Measurements from ENCODE around the gene TRPM4. TPM values are rescaled to one million over a fixed set of nuclear protein-coding genes. Genes with fewer than 3 reads are reported as not detected.

The TRPM4 gene
- total and polyA plus RNA-seq, 2 of the 8 experiments (the other 6 are each of a cell fraction or from before 2014, with no cell fraction given): 11.3 to 13.3 TPM

GRCh38 chr19:49210901-49211451, 53.4 kb downstream of the TRPM4 start:
- Histone ChIP-seq H4K5ac (ENCODE audit: insufficient read length, low read depth, low read length) (no peak overlapping the region), H3K4ac (replicated peaks; ENCODE audit: insufficient read length, low read depth, low read length) (no peak overlapping the region), H2BK5ac (ENCODE audit: low read depth, low read length) (peak overlapping the region; percentile 52; the same call in 1 of the 2 replicates), H3K4me3 (ENCODE audit: extremely low read depth in 1 of 4, insufficient read depth in 2 of 4, low read depth in 3 of 4, low read length in 4 of 4) (peak overlapping the region; percentile 32 to 61 (median 44)), H2BK120ac (replicated peaks; ENCODE audit: low read depth, low read length) (no peak overlapping the region), H4K91ac (replicated peaks; ENCODE audit: insufficient read length, low read length) (no peak overlapping the region), H3K23ac (ENCODE audit: insufficient read length) (no peak overlapping the region), H2BK20ac (ENCODE audit: low read length) (no peak overlapping the region), H3K9ac (replicated peaks in 1 of 4; ENCODE audit: extremely low read depth in 1 of 4, low read depth in 3 of 4, low read length in 3 of 4) (peak overlapping the region in 2 of 4 experiments; percentile 14 to 45; a peak in 4 of 7 replicates), H3K18ac (ENCODE audit: extremely low read depth, low read length) (peak overlapping the region; percentile 32; the same call in 1 of the 2 replicates), H2BK12ac (ENCODE audit: low read depth, low read length) (0 out of 2 replicates have a peak overlapping the region, but pooled peaks have one; percentile 50), H2AK5ac (ENCODE audit: low read depth, low read length) (no peak overlapping the region), H3K79me2 (ENCODE audit: control insufficient read depth in 1 of 2, insufficient read depth in 2 of 2, low read length in 2 of 2) (no peaks in the 10 kb centered on the region), H3K56ac (replicated peaks; ENCODE audit: insufficient read length, low read depth, low read length) (no peak overlapping the region), H3K23me2 (ENCODE audit: low read depth, low read length) (no peaks in the 10 kb centered on the region), H3K4me1 (replicated peaks in 1 of 4; ENCODE audit: control insufficient read depth in 3 of 4, insufficient read depth in 4 of 4, low read length in 3 of 4) (peaks cover 0 to 7% (median 3%) of the 10 kb centered on the region in 4 experiments; a peak in 5 of 7 replicates), H3K9me3 (ENCODE audit: insufficient read depth in 2 of 2, low read depth in 1 of 2, low read length in 1 of 2) (peaks cover 0 to 3% of the 10 kb centered on the region in 2 experiments; a peak in 1 of 4 replicates), H3K27me3 (replicated peaks in 1 of 4; ENCODE audit: control insufficient read depth in 3 of 4, extremely low read depth in 1 of 4, insufficient read depth in 3 of 4, low read length in 3 of 4) (no peaks in the 10 kb centered on the region), H2AFZ (ENCODE audit: low read length) (no peak overlapping the region), H4K8ac (ENCODE audit: extremely low read depth, insufficient read depth, low read length) (no peak overlapping the region), H3K79me1 (ENCODE audit: low read depth, low read length) (no peaks in the 10 kb centered on the region), H4K20me1 (replicated peaks in 1 of 2; ENCODE audit: control insufficient read depth in 1 of 2, insufficient read depth in 2 of 2, low read length in 2 of 2) (peaks cover 0 to 2% of the 10 kb centered on the region in 2 experiments), H3K36me3 (ENCODE audit: control insufficient read depth in 2 of 4, insufficient read depth in 4 of 4, low read length in 3 of 4) (no peaks in the 10 kb centered on the region; a peak in 1 of 8 replicates), H3K14ac (ENCODE audit: insufficient read length) (no peak overlapping the region), H3K4me2 (ENCODE audit: insufficient read depth in 1 of 2, low read depth in 2 of 2, low read length in 2 of 2) (peak overlapping the region; percentile 65 to 76), H3K27ac (ENCODE audit: low read depth, low read length) (peak overlapping the region; percentile 40; the same call in 1 of the 2 replicates), H2BK15ac (ENCODE audit: low read length) (no peak overlapping the region)
- FAIRE-seq: no peak
- ChIA-PET POLR2A (ENCODE audit: partially characterized antibody) (interaction anchor here (0.7 to 2.7 kb wide), 10 partner anchors 11 to 237 kb away, joined by 3 to 27 read pairs (median 3); a partner anchor contains a TSS), CTCF (ENCODE audit: partially characterized antibody) (interaction anchor here (0.6 to 4.1 kb wide), 24 partner anchors 10 to 211 kb away, joined by 3 to 32 read pairs (median 4); partner anchors contain the start of genes CGB7 and LIN7B)
- no peak for DNase-seq (ENCODE audit: low read depth in 1 of 2, low spot score in 2 of 2)
- 43% methylated on average over 11 of the region's 19 CpGs; no CpG with 5 or more reads in 1 of the 2 experiments for WGBS, 2 experiments (ENCODE audit: extremely low coverage in 1 of 2, insufficient coverage in 1 of 2, insufficient read length in 1 of 2, insufficient replicate concordance in 2 of 2, low coverage in 1 of 2, low lambda C conversion rate in 2 of 2, missing lambda C conversion rate in 1 of 2)
- TF ChIP-seq GTF2F1 (IDR thresholded peaks at IDR 0.05; ENCODE audit: borderline replicate concordance, low read depth, low read length) (no peak), SIN3A (conservative IDR thresholded peaks at IDR 0.05 in 1 of 2, IDR thresholded peaks at IDR 0.05 in 1 of 2; ENCODE audit: low read depth in 1 of 2, low read length in 2 of 2) (0 out of 4 replicates have a peak, but pooled peaks of 1 of the 2 experiments have one; percentile 46), FOSL1 (IDR thresholded peaks at IDR 0.05; ENCODE audit: insufficient read depth, low read depth, low read length) (no peak), KDM4A (IDR thresholded peaks at IDR 0.05; ENCODE audit: low read depth, low read length, severe bottlenecking) (peak; percentile 7), RAD21 (IDR thresholded peaks at IDR 0.05 in 1 of 2, conservative IDR thresholded peaks at IDR 0.05 in 1 of 2; ENCODE audit: low read depth in 2 of 2, low read length in 2 of 2) (no peak), TEAD4 (IDR thresholded peaks at IDR 0.05; ENCODE audit: low read depth, low read length) (peak; percentile 79), BCL11A (IDR thresholded peaks at IDR 0.05; ENCODE audit: low read depth in 2 of 2, low read length in 2 of 2) (no peak), SUZ12 (IDR thresholded peaks at IDR 0.05; ENCODE audit: low read length) (no peak), POLR2A (IDR thresholded peaks at IDR 0.05; ENCODE audit: control extremely low read depth in 1 of 2, low read depth in 2 of 2, low read length in 2 of 2) (0 out of 3 replicates have a peak, but pooled peaks of 1 of the 2 experiments have one; percentile 4), TAF1 (IDR thresholded peaks at IDR 0.05; ENCODE audit: low read depth, low read length) (peak; percentile 36; the same call in 1 of the 2 replicates), POU5F1 (IDR thresholded peaks at IDR 0.05; ENCODE audit: low read depth, low read length) (no peak)
